HTERT RPE-1 (cell line): ENCODE measurements around the gene SORCS3.

Source experiments
- in situ Hi-C: fragments of 300-500 bp; cut with MboI; formaldehyde crosslinking; loops from 4 replicates; pipeline ENCODE4 v1.14.3; 2020; ENCODE audit warnings: low sequenced_read_pairs

The SORCS3 gene

DNA sequence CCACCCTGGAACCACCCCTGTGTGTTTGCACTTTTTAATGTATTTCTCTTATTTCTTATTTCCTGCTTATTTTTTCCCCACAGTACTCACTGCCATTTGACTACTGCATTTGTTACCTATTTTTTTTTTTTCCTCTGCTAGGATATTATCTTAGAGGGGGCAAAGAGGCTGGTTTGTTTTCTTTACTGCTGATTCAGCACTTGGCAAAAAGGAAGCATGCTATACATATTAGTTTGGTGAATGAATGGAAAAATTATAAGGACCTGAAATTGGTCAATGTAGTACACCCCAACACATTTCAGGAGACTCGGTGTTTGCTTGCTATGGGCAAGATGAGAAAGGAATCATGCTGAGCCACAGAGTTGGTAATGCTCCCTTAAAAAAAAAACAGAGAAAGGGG is 193.5 kb downstream of the SORCS3 start:
- in situ Hi-C loops, result no loop called here

DNA sequence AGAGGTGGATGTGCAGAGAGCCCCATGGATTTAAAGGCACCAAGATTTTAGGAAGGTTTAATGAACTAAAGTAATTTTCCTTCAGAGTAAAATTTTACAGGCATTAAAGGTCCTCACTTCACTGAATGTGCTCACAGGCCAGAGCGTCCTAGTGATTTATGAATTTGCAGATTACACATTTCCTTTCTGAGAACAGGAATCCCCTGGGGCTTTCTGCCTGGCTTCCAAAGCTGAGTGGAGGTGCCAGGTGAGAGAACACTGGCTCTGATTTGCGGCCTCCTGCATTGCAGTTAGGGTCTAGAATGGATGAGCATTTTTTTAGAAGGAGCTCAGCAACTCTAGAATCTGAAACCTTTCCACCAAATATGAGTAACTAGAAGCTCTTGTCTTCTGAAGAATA is 194.3 kb downstream of the SORCS3 start:
- in situ Hi-C loops, result no loop called here

DNA sequence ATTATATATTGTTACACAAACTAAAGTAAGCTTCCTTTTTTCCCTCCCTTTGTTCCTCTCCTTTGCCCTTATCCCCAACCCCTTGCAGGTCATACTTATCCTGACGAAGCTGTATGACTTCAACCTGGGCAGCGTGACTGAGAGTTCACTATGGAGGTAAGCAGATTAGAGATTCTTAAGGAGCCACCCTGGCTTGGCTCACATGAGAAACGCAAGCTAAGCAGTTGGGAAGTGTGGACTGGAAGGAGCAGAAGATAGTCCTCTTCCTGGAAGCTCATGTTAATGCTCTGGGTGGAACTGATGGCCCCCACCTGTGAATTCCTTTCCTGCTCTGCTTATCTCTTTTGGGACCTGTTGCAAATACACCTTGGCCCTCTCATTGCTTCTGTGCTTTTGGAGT is 201.6 kb downstream of the SORCS3 start:
- in situ Hi-C loops, result no loop called here

DNA sequence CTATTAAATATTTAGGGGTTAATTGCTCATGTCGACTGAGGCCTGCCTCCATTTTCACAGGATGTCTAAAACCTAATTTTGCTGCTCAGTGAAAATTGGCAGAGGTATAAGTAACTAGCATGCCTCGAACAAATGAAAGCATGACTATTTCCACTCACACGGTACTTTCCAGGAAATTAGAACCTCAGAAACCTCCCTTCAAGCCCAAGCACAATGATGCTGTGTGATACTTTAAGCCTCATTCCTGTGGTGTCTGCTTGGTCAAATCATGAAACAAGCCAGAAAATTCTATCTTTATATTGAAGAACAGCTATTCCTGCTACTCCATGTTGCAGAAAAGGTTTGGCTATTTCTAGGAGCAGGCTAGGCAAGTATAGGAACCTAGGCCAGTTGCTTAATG is 203.0 kb downstream of the SORCS3 start:
- in situ Hi-C loops, result no loop called here

DNA sequence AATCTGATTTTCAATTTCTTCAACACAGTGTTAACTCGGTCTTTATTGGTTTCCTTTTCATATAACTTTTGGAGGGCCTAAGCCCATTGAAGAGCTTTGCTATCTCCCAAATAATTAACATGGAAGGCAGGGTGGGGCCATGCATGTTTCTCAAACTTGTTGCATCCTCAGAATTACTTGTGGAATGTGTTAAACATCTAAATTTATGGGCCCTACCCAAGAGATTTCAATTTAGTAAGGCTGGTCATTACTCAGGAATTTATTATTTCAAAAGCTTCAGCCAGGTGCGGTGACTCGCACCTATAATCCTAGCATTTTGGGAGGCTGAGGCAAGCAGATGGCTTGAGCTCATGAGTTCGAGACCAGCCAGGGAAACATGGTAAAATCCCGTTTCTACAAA is 208.9 kb downstream of the SORCS3 start:
- in situ Hi-C loops, result no loop called here

DNA sequence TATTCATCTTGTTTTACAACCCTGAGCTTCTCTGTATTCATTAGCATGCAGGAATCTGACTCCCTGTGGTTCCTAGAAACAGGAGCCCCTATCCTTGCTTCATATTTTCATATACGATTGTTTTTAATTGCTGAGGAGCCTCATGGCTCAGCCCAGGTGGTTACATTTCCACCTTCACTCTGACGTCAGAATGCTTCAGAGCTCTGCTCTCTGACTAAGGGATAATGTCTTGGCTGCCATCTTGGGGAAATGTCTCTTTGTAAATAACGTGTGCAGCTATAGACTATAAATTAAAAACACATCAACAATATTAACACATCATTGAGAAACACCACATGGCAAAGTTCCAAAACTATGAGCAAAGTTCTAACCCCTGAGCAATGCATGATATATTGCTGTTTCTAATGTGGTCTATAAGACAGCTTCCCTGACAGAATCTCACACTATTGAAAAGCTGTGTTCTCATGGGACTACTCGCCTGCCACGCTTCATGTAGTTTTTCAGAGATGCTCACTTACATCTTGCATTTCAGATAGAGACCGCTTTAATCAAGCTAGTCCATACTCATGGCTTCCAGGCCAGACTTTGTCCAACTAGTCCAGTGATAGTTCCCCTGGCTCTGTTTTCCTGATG is 227.0 kb downstream of the SORCS3 start:
- in situ Hi-C loops, result no loop called here

DNA sequence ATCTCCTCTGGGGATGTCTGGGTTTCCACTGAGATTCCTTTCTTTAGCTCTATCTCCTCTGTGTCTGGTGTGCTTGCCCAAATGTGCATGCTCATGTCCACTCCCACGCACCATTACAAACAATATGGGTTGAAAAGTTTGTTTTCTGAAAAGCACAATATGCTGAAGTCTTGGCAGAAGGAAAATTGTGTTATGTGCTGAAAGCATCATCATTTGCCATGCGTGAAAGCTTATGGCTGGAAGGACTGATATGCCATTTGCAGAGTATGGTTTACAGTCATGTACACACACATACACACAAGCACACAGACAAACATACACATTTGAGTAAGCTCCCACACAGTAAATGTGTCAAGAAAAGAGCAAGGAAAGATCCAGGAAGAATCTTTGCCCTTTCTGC is 231.6 kb downstream of the SORCS3 start:
- in situ Hi-C loops, result no loop called here

DNA sequence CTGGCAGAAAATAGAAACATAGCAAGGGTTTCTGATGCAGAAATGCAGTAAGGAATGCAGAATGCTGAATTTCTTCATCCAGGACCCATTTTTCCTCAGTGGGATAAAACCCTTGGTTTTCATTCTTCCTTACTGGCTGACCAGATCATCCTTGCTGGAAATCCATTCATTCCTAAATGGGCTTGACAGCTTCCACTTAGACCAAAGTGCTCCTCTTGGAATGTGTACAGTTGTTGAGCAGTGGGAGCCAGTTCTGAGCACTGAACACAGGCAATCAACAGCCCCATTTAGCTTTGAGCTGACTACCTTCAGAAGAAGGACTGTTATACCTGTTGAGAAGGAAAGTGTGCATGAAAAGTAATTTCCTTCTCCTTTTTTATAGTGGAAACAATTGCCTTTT is 232.1 kb downstream of the SORCS3 start:
- in situ Hi-C loops, result no loop called here

DNA sequence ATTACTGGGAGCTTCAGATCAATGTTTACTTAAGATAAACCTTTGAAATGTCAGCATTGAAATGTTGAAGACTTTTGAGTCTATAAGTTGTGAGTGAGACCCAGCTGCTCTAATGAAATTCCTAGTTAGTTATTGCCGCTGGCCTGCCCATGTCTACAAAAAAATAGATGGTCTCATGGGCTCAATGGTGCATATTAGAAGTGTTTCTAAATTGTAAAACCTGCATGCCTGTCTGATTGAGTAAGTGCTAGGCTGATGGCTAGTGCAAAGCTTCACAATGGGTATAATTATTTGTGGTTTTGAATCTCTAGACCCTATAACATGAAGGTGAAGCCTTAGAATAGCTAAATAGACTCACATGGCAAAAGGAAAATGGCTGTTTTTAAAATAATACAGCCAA is 234.5 kb downstream of the SORCS3 start:
- in situ Hi-C loops, result no loop called here

DNA sequence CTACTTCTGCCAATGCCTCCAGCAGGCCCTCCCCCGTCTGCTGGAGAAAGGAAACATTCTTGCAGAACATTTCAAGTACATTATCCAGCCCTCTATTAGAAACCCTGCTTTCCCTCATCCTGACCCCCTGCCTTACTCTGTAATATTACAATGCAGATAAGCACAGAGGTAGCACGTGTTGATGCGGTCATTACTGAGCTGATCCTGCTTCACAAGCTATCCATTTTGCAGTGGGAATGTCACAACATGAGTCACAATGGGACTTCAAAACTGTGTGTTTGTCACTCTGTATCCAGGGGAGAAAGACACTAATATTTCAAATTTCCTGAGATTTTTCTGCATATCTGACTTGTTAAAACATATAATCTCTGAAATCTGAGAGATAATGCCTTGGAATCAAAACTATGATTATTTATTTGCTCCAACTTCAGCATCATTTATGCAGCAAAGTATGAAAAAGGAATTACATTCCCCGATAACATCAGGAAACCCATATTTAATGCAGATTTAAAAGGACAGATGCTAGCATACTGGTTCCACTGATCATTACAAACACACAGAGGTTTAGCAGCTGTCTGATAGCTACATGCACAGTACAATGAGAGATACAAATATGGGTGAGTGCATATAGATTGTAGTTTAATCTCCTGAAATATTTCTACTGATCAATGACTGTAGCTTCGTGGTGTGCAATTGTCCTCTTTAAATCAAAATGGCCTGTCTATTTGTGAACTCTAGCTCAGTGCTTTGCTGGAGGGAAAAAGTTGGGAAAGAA is 239.7 kb downstream of the SORCS3 start:
- in situ Hi-C loops, result no loop called here

DNA sequence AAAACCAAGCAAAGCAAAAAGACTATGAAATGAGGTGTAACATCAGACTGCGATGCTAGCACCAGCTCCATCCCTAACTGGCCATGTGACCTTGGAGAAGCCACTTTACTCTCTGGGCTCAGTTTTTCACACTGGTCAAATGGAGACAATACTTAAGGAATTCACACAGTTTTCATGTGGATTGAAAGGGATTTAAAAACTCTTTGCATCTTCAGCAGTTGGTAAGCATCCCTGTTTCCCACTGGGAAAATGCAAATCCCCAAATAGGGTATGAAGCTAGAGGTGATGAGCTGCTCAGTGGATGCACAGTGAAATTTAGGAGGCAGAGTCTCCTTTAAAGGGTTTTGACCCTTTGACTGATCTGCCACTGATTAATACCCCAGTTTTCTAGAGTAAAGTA is 240.7 kb downstream of the SORCS3 start:
- in situ Hi-C loops, result no loop called here

DNA sequence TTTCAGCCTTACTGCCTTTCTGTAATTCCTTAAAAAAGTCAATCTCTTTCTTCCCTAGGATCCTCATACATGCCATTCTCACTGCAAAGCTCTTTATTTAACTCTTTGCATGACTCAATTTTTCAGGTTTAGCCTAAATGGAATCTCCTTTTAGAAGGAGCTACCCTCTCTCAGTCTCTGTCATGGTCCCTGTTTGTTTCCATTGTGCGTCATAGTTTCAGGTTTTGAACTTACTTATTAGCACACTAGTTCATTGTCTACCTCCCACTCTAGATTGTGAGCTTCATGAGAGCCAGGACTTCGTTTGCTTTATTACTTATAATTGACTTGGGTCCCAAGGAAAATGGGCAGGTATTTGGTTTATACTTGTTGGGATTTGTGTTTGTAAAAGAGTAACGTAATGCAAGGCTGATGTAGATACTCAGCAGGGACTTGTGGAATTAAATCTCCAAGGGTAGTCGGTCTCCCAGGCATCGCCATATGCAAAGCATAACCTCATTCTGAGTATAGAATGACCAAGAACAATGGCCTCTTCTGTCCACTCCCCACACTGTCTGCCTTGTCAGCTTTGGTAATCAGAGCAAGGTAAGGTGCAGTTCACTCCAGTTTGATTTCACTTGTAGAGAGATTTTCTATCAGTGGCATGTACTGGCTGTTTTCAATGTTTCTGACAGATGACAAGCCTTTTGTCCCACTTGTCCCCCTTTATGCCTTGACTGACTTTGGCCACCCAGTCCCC is 252.0 kb downstream of the SORCS3 start:
- in situ Hi-C loops, result no loop called here

DNA sequence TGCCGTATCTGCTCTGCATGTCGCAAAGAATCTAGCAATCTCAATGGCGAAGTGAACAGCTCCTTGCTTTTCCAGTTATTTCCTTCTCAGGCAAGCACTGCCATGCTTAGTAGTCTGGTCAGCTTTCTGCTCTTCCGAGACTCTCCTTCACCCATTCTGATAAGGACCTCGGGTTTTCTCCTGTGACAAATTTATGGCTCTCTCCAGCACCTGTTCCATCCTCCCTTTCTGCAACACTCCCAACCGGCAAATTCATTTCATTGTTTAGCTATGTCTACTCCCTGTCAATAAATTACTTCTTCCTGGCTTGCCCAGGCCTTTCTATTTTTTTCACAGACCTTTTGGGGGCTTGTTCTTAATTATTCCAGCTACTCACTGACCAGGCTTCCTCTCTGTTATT is 252.6 kb downstream of the SORCS3 start:
- in situ Hi-C loops, result no loop called here

DNA sequence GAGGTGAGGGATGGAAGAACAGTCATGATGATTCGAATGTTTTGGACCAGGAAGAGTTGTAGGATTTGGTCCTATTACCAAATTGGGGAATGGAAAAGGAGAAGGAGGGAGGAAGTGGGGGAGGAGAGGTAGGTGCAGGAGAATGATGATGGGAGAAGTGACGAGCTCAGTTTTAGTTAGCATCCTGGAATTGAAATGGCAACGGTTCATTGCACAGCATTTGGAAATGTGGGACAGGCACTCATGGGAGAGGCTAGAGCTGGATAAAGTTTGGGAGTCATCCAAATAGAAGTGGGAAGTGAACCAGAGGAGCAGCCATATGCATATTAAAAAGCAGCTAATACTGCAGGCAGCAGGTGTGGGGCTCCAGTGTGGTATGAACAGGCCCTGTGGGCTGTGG is 253.6 kb downstream of the SORCS3 start:
- in situ Hi-C loops, result no loop called here

DNA sequence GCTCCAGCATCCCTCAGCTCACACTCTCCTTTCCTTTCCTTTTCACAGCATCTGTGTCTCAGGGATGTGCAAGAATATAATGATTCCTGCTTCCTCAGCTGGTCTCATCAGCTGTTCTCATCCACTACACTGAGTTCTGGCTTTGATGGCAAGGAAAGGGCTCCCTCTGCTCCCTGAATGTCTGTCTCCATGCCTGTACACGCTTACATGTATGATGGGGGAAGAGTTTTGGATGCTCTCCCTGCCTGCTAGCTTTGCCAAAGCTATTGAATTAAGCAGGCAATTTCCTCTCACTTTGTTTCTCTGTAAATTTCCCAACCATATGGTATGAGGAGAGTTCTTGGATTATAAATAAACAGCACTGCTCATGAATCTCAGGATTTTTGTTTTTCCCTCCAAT is 254.5 kb downstream of the SORCS3 start:
- in situ Hi-C loops, result no loop called here

DNA sequence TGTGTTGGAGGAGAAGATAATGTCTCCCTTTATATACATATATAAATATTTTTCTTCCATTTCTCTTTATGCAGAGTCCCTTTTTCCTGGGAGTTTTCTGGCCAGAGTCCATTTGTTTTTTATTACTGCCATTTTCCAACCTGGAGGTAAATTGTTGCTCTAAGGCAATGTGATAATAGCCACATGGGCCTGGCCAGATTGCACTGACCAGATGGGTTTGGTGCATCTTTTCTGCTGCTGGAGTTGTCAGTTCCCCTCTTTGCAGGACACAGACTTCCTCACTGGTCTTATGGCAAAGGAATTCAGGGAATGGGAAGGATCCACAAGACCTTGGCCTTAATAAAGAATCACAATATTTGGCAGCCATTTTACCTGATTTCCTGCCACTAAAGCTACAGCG is 254.9 kb downstream of the SORCS3 start:
- in situ Hi-C loops, result no loop called here

DNA sequence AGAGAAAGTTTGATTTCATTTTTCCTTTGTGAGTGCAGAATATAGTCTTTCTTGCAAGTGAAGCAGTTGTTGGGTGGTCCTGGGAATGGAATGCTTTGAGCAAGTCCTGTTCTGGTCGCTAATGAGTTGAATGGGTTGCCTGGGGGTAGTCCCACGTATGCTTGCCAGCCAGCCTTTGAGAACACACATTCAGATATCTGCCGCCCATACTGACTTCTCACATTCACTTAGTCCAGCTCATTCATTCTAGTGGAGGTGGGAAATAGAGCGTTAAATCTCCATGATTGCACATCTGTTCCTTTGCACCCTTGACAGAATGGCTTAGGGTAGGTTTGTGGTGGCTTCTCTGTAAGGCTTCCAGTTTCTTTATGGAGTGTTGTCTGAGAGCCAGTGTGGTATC is 256.6 kb downstream of the SORCS3 start:
- in situ Hi-C loops, result no loop called here

DNA sequence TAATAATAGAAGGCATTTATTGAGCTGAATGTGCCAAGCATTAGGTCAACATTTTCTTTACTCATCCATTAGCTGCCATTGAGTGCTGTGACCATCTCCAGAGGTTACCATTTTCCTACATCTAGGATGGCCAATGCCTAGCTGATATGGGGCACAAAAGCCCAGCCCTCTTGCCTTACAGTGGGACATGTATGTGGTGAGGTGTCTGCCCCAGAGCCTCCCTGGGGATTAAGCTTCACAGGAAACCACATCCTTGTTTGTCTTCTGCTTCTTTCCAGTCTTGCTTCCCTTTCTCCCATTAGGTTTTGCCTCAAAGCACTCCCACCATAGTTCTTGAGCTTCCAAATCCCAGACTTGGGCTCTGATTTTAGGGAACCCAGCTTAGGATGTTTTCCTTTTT is 258.7 kb downstream of the SORCS3 start:
- in situ Hi-C loops, result no loop called here

DNA sequence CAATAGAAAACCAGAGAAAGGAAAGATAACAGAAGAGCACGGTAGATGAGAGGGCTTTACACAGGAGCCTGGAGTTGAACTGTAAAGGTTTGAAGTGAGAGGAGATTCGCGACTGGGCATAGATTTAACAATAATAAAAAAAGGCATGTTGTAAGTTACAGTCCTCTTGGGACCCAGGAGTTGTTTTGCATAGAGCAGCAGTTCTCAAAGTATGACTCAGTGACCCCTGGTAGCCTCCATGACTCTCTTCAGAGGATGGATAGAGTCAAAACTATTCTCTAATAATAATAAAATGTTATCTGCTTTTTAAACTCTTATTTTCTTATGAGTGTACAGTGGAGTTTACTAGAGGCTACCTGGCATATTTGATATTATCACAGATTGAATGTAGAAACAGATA is 262.3 kb downstream of the SORCS3 start:
- in situ Hi-C loops, result no loop called here

DNA sequence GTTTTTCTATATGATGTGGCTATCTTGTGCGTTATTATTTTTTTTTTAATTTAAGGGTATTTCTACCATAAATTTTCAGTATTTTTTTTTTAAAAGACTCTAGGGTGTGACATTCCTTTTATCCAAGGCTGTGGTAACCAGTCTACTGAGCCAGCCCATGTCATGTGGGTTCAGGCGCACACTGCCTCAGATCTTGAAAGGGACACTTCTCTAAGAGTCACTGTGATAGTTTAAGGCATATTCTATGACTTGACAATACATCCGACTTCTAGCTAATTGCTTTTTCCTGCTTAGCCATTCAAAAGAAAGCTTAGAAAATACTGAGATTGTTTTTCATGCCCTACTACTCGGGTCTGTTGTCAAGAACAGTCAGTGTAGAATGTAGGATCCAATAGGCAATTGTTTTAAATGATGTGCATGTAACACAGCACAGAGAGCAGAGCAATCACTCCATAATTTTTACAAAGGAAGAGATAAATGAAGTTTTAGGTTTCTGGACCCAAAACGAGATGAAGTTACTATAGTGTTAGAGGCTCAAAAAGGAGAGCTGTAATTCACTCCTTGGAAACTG is 263.7 kb downstream of the SORCS3 start:
- in situ Hi-C loops, result no loop called here

DNA sequence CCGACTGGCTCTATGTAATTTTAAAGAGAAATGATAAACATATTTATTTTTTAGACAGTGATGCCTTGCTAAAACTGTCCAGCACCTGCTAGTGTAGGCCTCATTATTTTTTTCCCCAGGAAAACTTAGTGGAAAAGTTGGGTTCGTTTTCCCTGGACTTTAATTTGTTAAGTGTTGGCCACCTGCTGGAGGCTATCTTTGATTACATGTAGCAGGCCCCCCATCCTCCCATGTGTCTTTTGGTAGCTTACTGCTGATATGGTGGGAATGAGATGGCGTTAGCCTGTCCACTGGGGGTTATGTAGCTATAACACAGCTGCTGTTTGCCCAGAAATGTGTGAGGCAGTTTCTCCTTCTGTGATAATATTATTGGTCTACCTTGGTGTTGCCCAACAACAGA is 265.0 kb downstream of the SORCS3 start:
- in situ Hi-C loops, result no loop called here

DNA sequence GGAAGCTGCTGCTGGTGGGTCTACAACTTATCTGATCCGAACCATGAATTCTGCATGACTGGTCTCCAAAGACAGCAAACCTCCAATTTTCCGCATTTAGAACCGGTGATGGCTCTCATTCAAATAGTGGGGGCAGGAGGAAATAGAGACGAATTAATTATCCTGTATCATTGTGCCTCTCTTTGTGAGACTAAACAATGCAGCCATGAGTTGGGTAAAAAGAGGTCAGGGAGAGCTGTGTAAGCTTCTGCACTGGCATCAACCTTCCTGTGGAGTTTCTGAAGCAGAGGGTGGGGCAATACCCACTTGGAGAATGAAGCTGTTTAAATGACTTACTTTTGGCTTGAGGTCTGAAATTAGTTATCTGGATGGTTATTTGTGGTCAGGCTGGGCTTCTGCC is 266.4 kb downstream of the SORCS3 start:
- in situ Hi-C loops, result no loop called here
